Adrenal gland (tissue), 12 donors: Measurements from ENCODE around the gene SCAP. TPM values are rescaled to one million over a fixed set of nuclear protein-coding genes. Genes with fewer than 3 reads are reported as not detected.

Experiments
- DNase-seq, 7 donors: peaks; one replicate each; pipeline ENCODE4 v3.0.0-alpha.2; 2019 to 2020
- H3K27ac ChIP-seq, 5 donors: fragments of 200-600 bp; sonication (generic) in 4 of 5; 1 replicate in 3 of 5; 2 replicates in 2 of 5; pipeline versions ENCODE4 v1.5.1 to v1.8.0; 2016 to 2020; ENCODE audit warnings: mild to moderate bottlenecking in 1 of 5
- H3K27me3 ChIP-seq: fragments of 200-600 bp; 2 replicates; pipeline ENCODE4 v1.8.0; 2021
- H3K36me3 ChIP-seq, 2 donors: fragments of 200-600 bp; replicated peaks in 1 of 2; 1 replicate in 1 of 2; 2 replicates in 1 of 2; pipeline versions ENCODE4 v1.5.1 to v1.8.0; 2018 to 2022
- H3K4me1 ChIP-seq, 2 donors: fragments of 200-600 bp; replicated peaks in 1 of 2; 1 replicate in 1 of 2; 2 replicates in 1 of 2; pipeline versions ENCODE4 v1.5.1 to v1.8.0; 2018 to 2021
- H3K4me3 ChIP-seq, 4 donors: fragments of 200-600 bp; sonication (generic) in 3 of 4; one replicate each; pipeline ENCODE4 v1.5.1; 2016 to 2018
- H3K9me3 ChIP-seq, 3 donors: fragments of 200-600 bp; sonication (generic) in 1 of 3; replicated peaks in 1 of 3; 1 replicate in 2 of 3; 2 replicates in 1 of 3; pipeline versions ENCODE4 v1.5.1 to v1.8.0; 2016 to 2021
- POLR2A ChIP-seq, 2 donors: fragments of 450-650 bp; IDR thresholded peaks; one replicate each; pipeline ENCODE4 v1.6.1; 2017; ENCODE audit warnings: antibody characterized with exemption in 2 of 2, mild to moderate bottlenecking in 2 of 2, moderate library complexity in 1 of 2
- WGBS, 4 donors: extraction: QIAGEN DNeasy Blood & Tissue Kit in 2 of 4; methylation state at CpG; one replicate each; pipeline versions ENCODE4 v1.1.5 to v1.1.7; 2013 to 2017; 5-methylcytosine and 5-hydroxymethylcytosine counted together
- intact Hi-C, 2 donors: fragments of 100-400 bp; cut with DNase I; formaldehyde crosslinking; loops; one replicate each; pipeline versions ENCODE4 v1.14.1 to v1.15.0; 2022 to 2023
- polyA plus RNA-seq, 3 donors: library from polyadenylated mRNA; stranded (reverse); fragments of 200-250 nt in 2 of 3; fragments of 350-450 nt in 1 of 3; fragmentation: Illumina TruSeq in 1 of 3; extraction: RNeasy Lipid Tissue Mini Kit (QIAGEN cat#74804) in 1 of 3; gene quantifications; one replicate each; pipeline ENCODE4 v1.2.3, GENCODE V29; 2013 to 2014
- total RNA-seq, 9 donors: library from RNA; depleted of rRNA in 4 of 9; stranded (reverse); fragments of >200 nt in 4 of 9; fragments of 120-200 nt in 1 of 9; fragmentation: NEBNext Ultra II Directional in 1 of 9; extraction: Animal tissue kit (Norgen Biotek cat#: 25700) in 1 of 9; gene quantifications; one replicate each; pipeline versions ENCODE4 v1.1.0 to v1.2.4, GENCODE V29; 2013 to 2023
- TF ChIP-seq, protein P1 (sequence below), 6 experiments: fragments of 450-650 bp in 4 of 6; fragments of 200-600 bp in 2 of 6; sonication (generic) in 1 of 6; IDR thresholded peaks; 1 replicate in 5 of 6; 2 replicates in 1 of 6; pipeline versions ENCODE4 v1.5.1 to v1.8.0; 2016 to 2021; ENCODE audit warnings: antibody characterized with exemption in 6 of 6, mild to moderate bottlenecking in 2 of 6, moderate library complexity in 1 of 6
- donor health status: healthy with polysubstance abuse.
- donor health status: Bipolar disorder and iron deficiency.
- donor health status: DM: yes; HTN: yes; CAD: no.
- donor health status: DM: no; HTN: no; CAD: no.
- donor health status: DM: no; HTN: no; CAD: no.
- donor health status: DM: yes; HTN: yes; CAD: no.

SCAP gene
- total and polyA plus RNA-seq, 12 donors: 126 to 954 (median 176) TPM

DNA sequence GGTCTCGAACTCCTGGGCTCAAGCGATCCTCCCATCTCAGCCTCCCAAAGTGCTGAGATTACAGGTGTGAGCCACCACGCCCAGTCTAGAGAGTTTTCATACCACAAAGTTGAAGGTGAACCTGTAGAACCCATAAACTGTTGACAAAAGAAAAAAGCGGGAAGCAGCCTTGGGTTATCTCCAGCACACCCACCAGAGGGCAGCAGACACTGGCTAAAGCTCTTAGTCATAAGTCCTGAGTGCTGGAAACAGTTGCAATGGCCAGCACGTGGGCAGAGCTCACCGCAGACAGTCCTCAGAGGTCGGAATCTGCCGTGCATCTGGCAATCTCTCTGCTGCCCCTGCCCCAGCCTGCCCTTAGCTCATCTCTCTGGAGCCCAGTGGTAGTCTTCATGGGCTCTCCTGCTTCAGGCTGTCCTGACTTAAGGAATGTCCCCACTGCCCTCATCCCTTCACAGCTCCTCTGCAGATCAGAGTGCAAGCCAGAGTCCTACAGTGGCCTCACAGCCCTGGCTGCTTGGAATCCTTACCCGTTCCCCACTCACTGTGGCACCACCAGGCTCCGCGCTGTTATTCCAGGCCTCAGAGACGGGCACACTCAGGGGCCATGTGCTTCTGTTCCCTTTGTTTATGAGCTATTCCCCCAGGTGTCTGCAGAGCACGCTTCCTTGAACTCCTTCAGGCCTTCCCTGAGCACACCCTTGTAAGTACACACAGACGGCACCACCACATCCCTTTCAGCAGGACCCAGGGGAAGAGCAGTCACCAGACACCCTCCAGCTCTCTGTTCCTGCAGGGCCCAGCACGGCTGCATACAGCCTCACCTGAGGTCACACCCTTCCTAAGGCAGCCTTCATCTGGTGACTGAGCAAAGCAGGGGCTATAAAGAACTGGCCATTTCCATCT, 46.6 kb upstream of the SCAP start:
- peak; percentile 80 to 96 (median 88) for DNase-seq
- Histone ChIP-seq H3K27me3 (no peaks in the 10 kb centered on the region), H3K9me3 (no peaks in the 10 kb centered on the region), H3K27ac (no peak overlapping the region), H3K4me1 (no peaks in the 10 kb centered on the region), H3K4me3 (no peak overlapping the region), H3K36me3 (no peaks in the 10 kb centered on the region)
- TF ChIP-seq POLR2A (IDR thresholded peaks at IDR 0.05): no peak
- TF ChIP-seq, protein P1, sequence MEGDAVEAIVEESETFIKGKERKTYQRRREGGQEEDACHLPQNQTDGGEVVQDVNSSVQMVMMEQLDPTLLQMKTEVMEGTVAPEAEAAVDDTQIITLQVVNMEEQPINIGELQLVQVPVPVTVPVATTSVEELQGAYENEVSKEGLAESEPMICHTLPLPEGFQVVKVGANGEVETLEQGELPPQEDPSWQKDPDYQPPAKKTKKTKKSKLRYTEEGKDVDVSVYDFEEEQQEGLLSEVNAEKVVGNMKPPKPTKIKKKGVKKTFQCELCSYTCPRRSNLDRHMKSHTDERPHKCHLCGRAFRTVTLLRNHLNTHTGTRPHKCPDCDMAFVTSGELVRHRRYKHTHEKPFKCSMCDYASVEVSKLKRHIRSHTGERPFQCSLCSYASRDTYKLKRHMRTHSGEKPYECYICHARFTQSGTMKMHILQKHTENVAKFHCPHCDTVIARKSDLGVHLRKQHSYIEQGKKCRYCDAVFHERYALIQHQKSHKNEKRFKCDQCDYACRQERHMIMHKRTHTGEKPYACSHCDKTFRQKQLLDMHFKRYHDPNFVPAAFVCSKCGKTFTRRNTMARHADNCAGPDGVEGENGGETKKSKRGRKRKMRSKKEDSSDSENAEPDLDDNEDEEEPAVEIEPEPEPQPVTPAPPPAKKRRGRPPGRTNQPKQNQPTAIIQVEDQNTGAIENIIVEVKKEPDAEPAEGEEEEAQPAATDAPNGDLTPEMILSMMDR (IDR thresholded peaks at IDR 0.05): peak; percentile 79 to 97 (median 95)
- 22 to 35% (median 34%) methylated on average over 10 to 15 of the region's 15 CpGs for WGBS, 4 donors
- intact Hi-C loops: loop anchor here (2.0 to 10.0 kb wide), 3 partner anchors 142 to 268 kb away; no protein-coding TSS in a partner anchor

DNA sequence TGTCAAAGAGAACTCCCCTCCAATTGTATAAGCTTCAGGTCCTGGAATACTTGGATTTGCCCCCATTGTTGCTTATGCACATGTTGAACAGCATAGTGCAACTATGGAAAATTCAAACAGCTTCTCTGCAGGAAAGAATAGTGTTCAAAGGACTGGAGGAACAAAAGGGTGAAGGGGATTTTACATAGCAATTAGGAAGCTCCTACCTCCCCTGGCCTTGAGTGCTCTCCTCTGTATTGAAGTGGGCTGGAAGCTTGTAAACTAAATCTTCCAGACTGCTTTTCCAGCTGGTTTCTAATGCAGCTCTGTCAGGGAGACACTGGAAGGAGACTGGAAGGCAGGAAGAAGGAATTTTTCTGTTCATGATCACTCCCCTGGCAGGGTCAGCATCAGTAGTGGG, 45.0 kb upstream of the SCAP start:
- Histone ChIP-seq H3K9me3 (no peaks in the 10 kb centered on the region), H3K4me1 (no peaks in the 10 kb centered on the region), H3K27ac (no peak overlapping the region), H3K27me3 (no peaks in the 10 kb centered on the region), H3K4me3 (no peak overlapping the region), H3K36me3 (no peaks in the 10 kb centered on the region)
- DNase-seq: no peak
- TF ChIP-seq POLR2A (IDR thresholded peaks at IDR 0.05): no peak
- TF ChIP-seq, protein P1 (IDR thresholded peaks at IDR 0.05): no peak
- intact Hi-C loops: loop anchor here (5.0 to 10.0 kb wide), 2 partner anchors 144 to 267 kb away; no protein-coding TSS in a partner anchor

DNA sequence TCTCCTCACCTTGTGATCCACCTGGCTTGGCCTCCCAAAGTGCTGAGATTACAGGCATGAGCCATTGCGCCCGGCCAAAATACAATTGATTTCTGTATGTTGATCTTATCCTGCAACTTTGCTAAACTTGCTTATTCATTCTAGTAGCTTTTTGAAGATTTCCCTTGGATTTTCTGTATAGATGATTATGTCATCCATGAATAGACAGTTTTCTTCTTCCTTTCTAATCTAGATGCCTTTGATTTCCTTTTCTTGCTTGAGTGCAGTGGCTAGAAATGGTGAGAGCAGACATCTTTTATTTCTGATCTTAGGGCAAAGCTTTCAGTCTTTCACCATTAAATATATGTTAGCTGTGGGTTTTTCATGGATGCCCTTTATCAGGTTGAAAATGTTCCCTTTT, 42.2 kb upstream of the SCAP start:
- intact Hi-C loops: loop anchor here in 1 of 2 donors (10.0 kb wide), 1 partner anchor 93 kb away; no protein-coding TSS in a partner anchor
- Histone ChIP-seq H3K4me3 (no peak overlapping the region), H3K36me3 (no peaks in the 10 kb centered on the region), H3K27me3 (no peaks in the 10 kb centered on the region), H3K9me3 (no peaks in the 10 kb centered on the region), H3K27ac (no peak overlapping the region), H3K4me1 (no peaks in the 10 kb centered on the region)
- 89 to 98% (median 94%) methylated on average over 2 of the region's 2 CpGs for WGBS, 4 donors
- DNase-seq: no peak
- TF ChIP-seq, protein P1 (IDR thresholded peaks at IDR 0.05): no peak
- no peak for TF ChIP-seq POLR2A (IDR thresholded peaks at IDR 0.05)

DNA sequence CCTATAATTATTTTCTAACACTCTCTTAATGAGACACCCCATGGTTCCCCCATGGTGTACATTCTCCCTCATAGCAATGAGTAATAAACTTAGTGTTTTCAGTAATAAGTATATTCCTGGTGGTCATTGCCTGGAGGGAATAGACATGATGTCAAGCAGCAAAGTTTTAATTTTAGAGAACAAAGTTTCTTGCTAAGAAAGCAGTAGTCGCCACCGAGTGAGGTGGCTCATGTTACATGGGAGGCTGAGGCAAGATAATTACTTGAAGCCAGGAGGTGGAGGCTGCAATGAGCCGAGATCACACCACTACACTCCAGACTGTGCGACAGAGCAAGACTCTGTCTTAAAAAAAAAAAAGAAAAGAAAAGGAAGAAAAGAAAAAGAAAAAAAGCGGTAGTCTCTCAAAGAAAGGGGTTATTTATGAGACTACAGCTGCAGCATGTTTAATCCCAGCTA, 40.2 kb upstream of the SCAP start:
- no peaks in the 10 kb centered on the region for H3K36me3 ChIP-seq
- H3K27ac ChIP-seq: no peak overlapping the region
- H3K27me3 ChIP-seq: no peaks in the 10 kb centered on the region
- H3K4me3 ChIP-seq: no peak overlapping the region
- TF ChIP-seq, protein P1 (IDR thresholded peaks at IDR 0.05): no peak
- TF ChIP-seq POLR2A (IDR thresholded peaks at IDR 0.05): no peak
- DNase-seq: no peak
- no peaks in the 10 kb centered on the region for H3K9me3 ChIP-seq
- WGBS, 4 donors: 23 to 36% (median 35%) methylated on average over 5 of the region's 5 CpGs
- peaks cover 0 to 12% of the 10 kb centered on the region in 2 donors for H3K4me1 ChIP-seq
- intact Hi-C loops: loop anchor here in 1 of 2 donors (10.0 kb wide), 1 partner anchor 91 kb away; no protein-coding TSS in a partner anchor
